RWPE2 (cell line): ENCODE results near the gene SYNE3.

ENCODE experiments used
- ATAC-seq: fragments of 200-7000 bp; cut with Tn5 transposase; 3 replicates; pipeline ENCODE4 v1.9.1; 2021; ENCODE audit warnings: low read depth
- DNase-seq: peaks from one replicate; pipeline ENCODE4 v3.0.0-alpha.2; 2020; ENCODE audit warnings: low spot score
- H3K27ac ChIP-seq: fragments of 450-650 bp; 2 replicates; pipeline ENCODE4 v1.5.1; 2017; ENCODE audit warnings: mild to moderate bottlenecking; ENCODE audit not compliant: poor library complexity, severe bottlenecking
- H3K27me3 ChIP-seq: fragments of 250-450 bp; sonication (Bioruptor Pico); 2 replicates; pipeline ENCODE4 v1.5.1; 2021; ENCODE audit warnings: mild to moderate bottlenecking, moderate library complexity; ENCODE audit not compliant: insufficient read depth, poor library complexity, severe bottlenecking
- H3K36me3 ChIP-seq: fragments of 250-450 bp; sonication (Bioruptor Pico); 2 replicates; pipeline ENCODE4 v1.5.1; 2020; ENCODE audit warnings: low read depth, mild to moderate bottlenecking, moderate library complexity
- H3K4me1 ChIP-seq: fragments of 250-450 bp; sonication (Bioruptor Pico); 2 replicates; pipeline ENCODE4 v1.5.1; 2021; ENCODE audit warnings: mild to moderate bottlenecking, moderate library complexity; ENCODE audit not compliant: insufficient read depth, poor library complexity, severe bottlenecking
- H3K4me3 ChIP-seq: fragments of 250-450 bp; sonication (Bioruptor Pico); 2 replicates; pipeline ENCODE4 v1.5.1; 2021; ENCODE audit warnings: mild to moderate bottlenecking, moderate library complexity; ENCODE audit not compliant: severe bottlenecking
- H3K9me3 ChIP-seq: fragments of 250-450 bp; sonication (Bioruptor Pico); 2 replicates; pipeline ENCODE4 v1.5.1; 2021; ENCODE audit warnings: mild to moderate bottlenecking, moderate library complexity; ENCODE audit not compliant: severe bottlenecking
- TF ChIP-seq, protein P1 (sequence below): fragments of 450-650 bp; IDR thresholded peaks from one replicate; pipeline ENCODE4 v1.5.1; 2017; ENCODE audit warnings: mild to moderate bottlenecking, moderate library complexity; ENCODE audit not compliant: poor library complexity, severe bottlenecking

The SYNE3 gene

DNA sequence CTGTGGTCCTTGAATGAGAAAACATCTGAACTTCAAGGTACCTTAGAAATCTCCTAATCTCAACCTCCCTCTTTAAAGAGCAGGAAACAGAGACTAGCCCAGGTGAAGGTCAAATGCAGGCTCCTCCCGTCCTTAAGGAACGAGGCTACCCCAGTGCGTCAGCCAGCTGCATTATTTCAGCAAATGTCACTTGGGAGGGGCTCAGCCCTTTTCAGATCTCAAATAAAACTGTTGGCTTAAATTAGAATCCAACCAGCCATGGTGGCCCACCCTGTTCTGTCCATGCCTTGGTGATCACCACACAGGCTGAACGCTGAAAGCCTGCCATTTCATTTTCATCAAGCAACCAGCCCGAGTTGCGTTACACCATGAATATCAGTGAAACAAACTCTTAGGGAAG is 7.0 kb downstream of the SYNE3 start:
- TF ChIP-seq, protein P1, sequence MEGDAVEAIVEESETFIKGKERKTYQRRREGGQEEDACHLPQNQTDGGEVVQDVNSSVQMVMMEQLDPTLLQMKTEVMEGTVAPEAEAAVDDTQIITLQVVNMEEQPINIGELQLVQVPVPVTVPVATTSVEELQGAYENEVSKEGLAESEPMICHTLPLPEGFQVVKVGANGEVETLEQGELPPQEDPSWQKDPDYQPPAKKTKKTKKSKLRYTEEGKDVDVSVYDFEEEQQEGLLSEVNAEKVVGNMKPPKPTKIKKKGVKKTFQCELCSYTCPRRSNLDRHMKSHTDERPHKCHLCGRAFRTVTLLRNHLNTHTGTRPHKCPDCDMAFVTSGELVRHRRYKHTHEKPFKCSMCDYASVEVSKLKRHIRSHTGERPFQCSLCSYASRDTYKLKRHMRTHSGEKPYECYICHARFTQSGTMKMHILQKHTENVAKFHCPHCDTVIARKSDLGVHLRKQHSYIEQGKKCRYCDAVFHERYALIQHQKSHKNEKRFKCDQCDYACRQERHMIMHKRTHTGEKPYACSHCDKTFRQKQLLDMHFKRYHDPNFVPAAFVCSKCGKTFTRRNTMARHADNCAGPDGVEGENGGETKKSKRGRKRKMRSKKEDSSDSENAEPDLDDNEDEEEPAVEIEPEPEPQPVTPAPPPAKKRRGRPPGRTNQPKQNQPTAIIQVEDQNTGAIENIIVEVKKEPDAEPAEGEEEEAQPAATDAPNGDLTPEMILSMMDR: no peak
- peaks cover 22% of the 10 kb centered on the region for H3K4me1 ChIP-seq

DNA sequence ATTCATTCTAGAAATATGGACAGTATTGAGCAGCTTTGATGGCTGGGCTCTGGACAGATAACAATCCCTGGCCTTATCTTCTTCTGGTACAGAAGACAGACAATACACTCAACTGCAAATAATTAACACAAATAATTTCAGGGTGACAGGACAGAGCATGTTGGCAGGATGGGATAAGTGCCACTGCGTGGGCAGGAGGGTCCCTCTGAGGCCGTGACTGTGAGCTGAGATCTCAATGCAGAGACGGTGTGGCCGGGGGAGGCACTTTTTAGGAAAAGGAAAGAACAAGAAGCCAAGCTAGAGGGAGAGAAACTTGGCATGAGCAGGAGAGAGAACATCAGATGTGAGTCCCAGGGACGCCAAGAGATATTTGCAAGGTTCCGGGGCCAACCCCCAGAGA is 8.1 kb downstream of the SYNE3 start:
- no peaks in the 10 kb centered on the region for H3K27me3 ChIP-seq
- TF ChIP-seq, protein P1: no peak
- no peak overlapping the region for H3K4me3 ChIP-seq
- H3K36me3 ChIP-seq: peaks cover 14% of the 10 kb centered on the region; the same call in 1 of the 2 replicates
- no peak for ATAC-seq
- peak overlapping the region; percentile 92 for H3K27ac ChIP-seq
- H3K9me3 ChIP-seq: no peaks in the 10 kb centered on the region
- no peak for DNase-seq
- H3K4me1 ChIP-seq: peaks cover 23% of the 10 kb centered on the region

More for the DNA sequence above, 7.0 kb downstream of the SYNE3 start:
- H3K36me3 ChIP-seq: peaks cover 14% of the 10 kb centered on the region; the same call in 1 of the 2 replicates
- no peaks in the 10 kb centered on the region for H3K9me3 ChIP-seq
- DNase-seq: no peak
- ATAC-seq: no peak
- H3K4me3 ChIP-seq: no peak overlapping the region
- no peaks in the 10 kb centered on the region for H3K27me3 ChIP-seq
- no peak overlapping the region for H3K27ac ChIP-seq

DNA sequence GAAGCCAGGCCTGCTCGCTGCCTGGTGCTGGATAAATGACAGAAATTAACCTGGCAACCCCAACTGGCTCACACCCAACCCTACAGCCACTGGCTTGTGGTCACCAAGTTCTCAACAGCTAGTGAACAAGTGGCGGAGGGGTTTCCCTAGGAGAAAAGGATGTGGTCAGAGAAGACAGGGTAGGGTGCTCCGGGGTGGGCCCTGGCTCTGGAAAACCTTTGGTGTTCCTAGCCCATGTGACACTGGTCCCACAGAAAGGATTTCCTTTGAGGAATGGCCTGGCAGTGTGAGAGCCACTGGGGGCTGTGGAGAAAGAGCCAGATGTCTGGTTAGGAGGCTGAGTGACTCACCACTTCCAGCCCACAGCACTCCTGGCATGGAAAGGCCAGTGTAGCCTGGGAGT is 8.7 kb downstream of the SYNE3 start:
- Histone ChIP-seq H3K4me1 (peaks cover 23% of the 10 kb centered on the region), H3K36me3 (peaks cover 14% of the 10 kb centered on the region; the same call in 1 of the 2 replicates), H3K27me3 (no peaks in the 10 kb centered on the region), H3K27ac (peak overlapping the region; percentile 92), H3K4me3 (no peak overlapping the region), H3K9me3 (no peaks in the 10 kb centered on the region)
- DNase-seq (peak; percentile 79), ATAC-seq (peak; percentile 89)
- TF ChIP-seq, protein P1: no peak

DNA sequence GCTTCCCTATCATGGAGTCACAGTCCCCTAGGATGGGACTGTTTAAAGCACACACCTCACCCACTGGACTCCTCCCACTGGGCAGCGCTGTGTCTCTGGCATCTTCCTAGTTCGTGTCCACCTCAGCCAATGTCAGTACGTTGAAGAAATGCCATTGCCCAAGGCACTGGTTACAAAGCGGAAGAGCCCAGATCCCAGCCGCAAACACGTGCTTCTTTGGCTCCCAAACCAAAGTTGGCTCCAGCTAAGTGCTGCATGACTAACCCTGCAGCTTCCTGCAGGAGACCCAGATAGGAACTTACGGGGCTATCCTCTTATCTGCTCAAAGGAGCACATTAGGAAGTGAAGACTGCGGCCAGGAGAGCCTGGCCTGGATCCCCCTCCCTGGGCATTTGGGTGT is 9.3 kb downstream of the SYNE3 start:
- Histone ChIP-seq H3K4me1 (peaks cover 23% of the 10 kb centered on the region), H3K27ac (peak overlapping the region; percentile 92), H3K4me3 (no peak overlapping the region), H3K36me3 (peaks cover 12% of the 10 kb centered on the region; the same call in 1 of the 2 replicates), H3K9me3 (no peaks in the 10 kb centered on the region), H3K27me3 (no peaks in the 10 kb centered on the region)
- ATAC-seq: peak; percentile 91
- peak; percentile 92 for DNase-seq
- TF ChIP-seq, protein P1: no peak

DNA sequence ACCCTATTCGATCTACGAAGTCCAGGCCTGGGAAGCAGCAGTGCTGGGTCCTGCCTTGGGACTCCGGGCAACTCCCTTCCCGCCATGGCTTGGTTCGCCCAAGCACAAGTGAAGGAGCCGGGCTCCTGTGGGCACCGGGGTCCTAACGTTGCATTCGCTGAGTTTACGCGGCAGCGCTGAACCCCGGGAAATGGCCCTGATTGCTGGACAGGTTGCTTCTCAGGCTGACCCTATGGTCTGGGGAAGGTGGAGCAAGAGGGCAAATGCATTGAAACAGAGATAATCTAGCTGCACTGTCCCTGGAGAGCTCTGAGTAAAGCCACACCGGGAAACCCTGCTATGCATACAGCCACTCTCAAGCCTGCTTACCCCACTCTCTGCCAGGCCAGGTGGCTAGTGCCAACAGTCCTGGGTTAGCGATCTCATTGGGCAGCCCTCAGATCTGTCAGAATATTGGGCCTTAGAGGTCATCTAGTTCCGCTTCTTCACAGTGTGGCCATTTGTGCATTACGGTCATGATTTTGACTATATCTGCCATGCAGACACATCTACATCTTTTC is 11.3 kb downstream of the SYNE3 start:
- ATAC-seq: no peak
- Histone ChIP-seq H3K27ac (no peak overlapping the region), H3K27me3 (no peaks in the 10 kb centered on the region), H3K36me3 (peaks cover 10% of the 10 kb centered on the region; the same call in 1 of the 2 replicates), H3K4me1 (peaks cover 29% of the 10 kb centered on the region), H3K4me3 (no peak overlapping the region), H3K9me3 (no peaks in the 10 kb centered on the region)
- DNase-seq: no peak
- TF ChIP-seq, protein P1: no peak
